SK-N-SH (cell line): ENCODE results near the gene MYOM1. TPM values are rescaled to one million over a fixed set of nuclear protein-coding genes. Genes with fewer than 3 reads are reported as not detected.

Experiments
- CTCF ChIA-PET: fragments of 300-600, 350-600 bp; formaldehyde crosslinking; extraction: SDS; loops from one replicate; lab custom pipeline; 2021; lab: Yijun Ruan, JAX
- POLR2A ChIA-PET: fragments of 350-600 bp; sonication (Branson Sonifier 250); formaldehyde crosslinking; extraction: SDS; loops from one replicate; lab custom pipeline; 2020; ENCODE audit warnings: antibody characterized with exemption, inconsistent platforms; lab: Yijun Ruan, JAX
- DNase-seq: peaks from one replicate; pipeline ENCODE4 v3.0.0; 2012
- H2AFZ ChIP-seq: fragments of 200-600 bp; sonication (generic); 2 replicates; pipeline ENCODE4 v1.8.1; 2016; ENCODE audit warnings: antibody characterized with exemption, mild to moderate bottlenecking, low read depth
- H3F3A ChIP-seq: fragments of 200-600 bp; sonication (generic); replicated peaks from 2 replicates; pipeline ENCODE3; 2016; ENCODE audit warnings: antibody characterized with exemption, mild to moderate bottlenecking; ENCODE audit not compliant: insufficient read depth
- H3K27ac ChIP-seq, 2 experiments: fragments of 200-500 bp in 1 of 2; fragments of 200-600 bp in 1 of 2; sonication (Bioruptor generic) in 1 of 2; sonication (generic), shearing (Covaris generic) in 1 of 2; 2 replicates each; pipeline versions ENCODE4 v1.5.1 to v1.6.1; 2014 to 2016; ENCODE audit warnings: low read depth in 2 of 2, inconsistent platforms in 1 of 2, low read length in 1 of 2, mild to moderate bottlenecking in 1 of 2, mixed read lengths in 1 of 2
- H3K27me3 ChIP-seq: fragments of 200-600 bp; sonication (generic), shearing (Covaris generic); 2 replicates; pipeline ENCODE4 v1.6.1; 2016; ENCODE audit warnings: mixed run types; ENCODE audit not compliant: insufficient read depth
- H3K36me3 ChIP-seq, 2 experiments: fragments of 200-500 bp in 1 of 2; fragments of 200-600 bp in 1 of 2; sonication (Bioruptor generic) in 1 of 2; sonication (generic) in 1 of 2; replicated peaks in 1 of 2; 2 replicates each; pipeline versions ENCODE3 to v1.5.1; 2014 to 2016; ENCODE audit warnings: low read length in 1 of 2, mild to moderate bottlenecking in 1 of 2; ENCODE audit not compliant: insufficient read depth in 2 of 2, control insufficient read depth in 1 of 2
- H3K4me1 ChIP-seq, 2 experiments: fragments of 200-500 bp in 1 of 2; fragments of 200-600 bp in 1 of 2; sonication (Bioruptor generic) in 1 of 2; sonication (generic), shearing (Covaris generic) in 1 of 2; 2 replicates each; pipeline versions ENCODE4 v1.5.1 to v1.6.1; 2014 to 2016; ENCODE audit warnings: low read depth in 1 of 2, low read length in 1 of 2, mixed run types in 1 of 2; ENCODE audit not compliant: insufficient read depth in 2 of 2, control insufficient read depth in 1 of 2
- H3K4me2 ChIP-seq: fragments of 200-600 bp; sonication (generic), shearing (Covaris generic); 2 replicates; pipeline ENCODE4 v1.6.1; 2017; ENCODE audit warnings: mixed run types
- H3K4me3 ChIP-seq, 2 experiments: fragments of 200-500 bp in 1 of 2; fragments of 200-600 bp in 1 of 2; sonication (Bioruptor generic) in 1 of 2; sonication (generic), shearing (Covaris generic) in 1 of 2; 2 replicates each; pipeline versions ENCODE4 v1.5.1 to v1.8.1; 2014 to 2016; ENCODE audit warnings: low read depth in 2 of 2, inconsistent platforms in 1 of 2, low read length in 1 of 2, mild to moderate bottlenecking in 1 of 2, mixed read lengths in 1 of 2, moderate library complexity in 1 of 2
- H3K79me2 ChIP-seq: fragments of 200-600 bp; sonication (generic); 2 replicates; pipeline ENCODE4 v1.8.1; 2017; ENCODE audit warnings: mild to moderate bottlenecking; ENCODE audit not compliant: insufficient read depth
- H3K9ac ChIP-seq: fragments of 200-600 bp; sonication (generic); 2 replicates; pipeline ENCODE4 v1.6.1; 2017; ENCODE audit warnings: mixed run types
- H3K9me2 ChIP-seq: fragments of 200-600 bp; sonication (generic); 2 replicates; pipeline ENCODE4 v1.6.1; 2017; ENCODE audit warnings: mixed run types
- H3K9me3 ChIP-seq: fragments of 200-600 bp; sonication (generic); 2 replicates; pipeline ENCODE4 v1.6.1; 2017; ENCODE audit warnings: mixed run types, mild to moderate bottlenecking, moderate library complexity
- H4K20me1 ChIP-seq: fragments of 200-600 bp; sonication (generic); 2 replicates; pipeline ENCODE4 v1.6.1; 2017; ENCODE audit warnings: mild to moderate bottlenecking, mixed run types; ENCODE audit not compliant: insufficient read depth
- CHD2 ChIP-seq: fragments of 150-350 bp; IDR thresholded peaks from 2 replicates; pipeline ENCODE4 v1.6.1; 2018; ENCODE audit warnings: low read length; ENCODE audit not compliant: partially characterized antibody
- EZH2phosphoT487 ChIP-seq: fragments of 200-600 bp; sonication (generic); IDR thresholded peaks from 2 replicates; pipeline ENCODE4 v1.6.1; 2017; ENCODE audit warnings: low read depth, mixed run types, mild to moderate bottlenecking, antibody characterized with exemption, moderate library complexity, borderline replicate concordance
- FOXM1 ChIP-seq: IDR thresholded peaks from 2 replicates; pipeline ENCODE4 v1.4.0; 2012; ENCODE audit warnings: low read depth, mild to moderate bottlenecking
- GABPA ChIP-seq: IDR thresholded peaks from 2 replicates; pipeline ENCODE4 v1.4.0; 2012; ENCODE audit warnings: low read depth, mild to moderate bottlenecking
- GATA2 ChIP-seq: sonication (generic); formaldehyde crosslinking; IDR thresholded peaks from 2 replicates; pipeline ENCODE4 v1.5.0; 2020; ENCODE audit warnings: mild to moderate bottlenecking, missing genetic modification reagents
- POLR2AphosphoS5 ChIP-seq: IDR thresholded peaks from 2 replicates; pipeline ENCODE4 v1.6.1; 2012; ENCODE audit warnings: low read depth, low read length
- RCOR1 ChIP-seq: fragments of 150-350 bp; IDR thresholded peaks from 2 replicates; pipeline ENCODE4 v1.6.1; 2017; ENCODE audit warnings: antibody characterized with exemption, low read length
- RFX5 ChIP-seq: IDR thresholded peaks from 2 replicates; pipeline ENCODE4 v1.6.1; 2012; ENCODE audit warnings: mild to moderate bottlenecking, improper control_type of control experiment, low read length
- RXRA ChIP-seq: IDR thresholded peaks from 2 replicates; pipeline ENCODE4 v1.4.0; 2012; ENCODE audit warnings: low read depth, mild to moderate bottlenecking, borderline replicate concordance
- YY1 ChIP-seq: IDR thresholded peaks from 2 replicates; pipeline ENCODE4 v1.4.0; 2012; ENCODE audit warnings: low read depth, mild to moderate bottlenecking
- WGBS: methylation state at CpG from one replicate; pipeline ENCODE4 v1.1.6; 2017; ENCODE audit warnings: low lambda C conversion rate; 5-methylcytosine and 5-hydroxymethylcytosine counted together
- polyA plus RNA-seq, 3 experiments: library from polyadenylated mRNA; depleted of rRNA; stranded (reverse); fragments of >200 nt; gene quantifications; 2 replicates each; pipeline ENCODE4 v1.2.3, GENCODE V29; 2012
- TF ChIP-seq, protein P1 (sequence below): IDR thresholded peaks from 2 replicates; pipeline ENCODE4 v1.6.1; 2012; ENCODE audit warnings: mild to moderate bottlenecking, low read depth, low read length, moderate library complexity
- TF ChIP-seq, protein P2 (sequence below): IDR thresholded peaks from 2 replicates; pipeline ENCODE4 v1.4.0; 2012; ENCODE audit warnings: low read depth

MYOM1 gene
- polyA plus RNA-seq, 1 of the 3 experiments (the other 2 are of a cell fraction): 0.07 TPM

DNA sequence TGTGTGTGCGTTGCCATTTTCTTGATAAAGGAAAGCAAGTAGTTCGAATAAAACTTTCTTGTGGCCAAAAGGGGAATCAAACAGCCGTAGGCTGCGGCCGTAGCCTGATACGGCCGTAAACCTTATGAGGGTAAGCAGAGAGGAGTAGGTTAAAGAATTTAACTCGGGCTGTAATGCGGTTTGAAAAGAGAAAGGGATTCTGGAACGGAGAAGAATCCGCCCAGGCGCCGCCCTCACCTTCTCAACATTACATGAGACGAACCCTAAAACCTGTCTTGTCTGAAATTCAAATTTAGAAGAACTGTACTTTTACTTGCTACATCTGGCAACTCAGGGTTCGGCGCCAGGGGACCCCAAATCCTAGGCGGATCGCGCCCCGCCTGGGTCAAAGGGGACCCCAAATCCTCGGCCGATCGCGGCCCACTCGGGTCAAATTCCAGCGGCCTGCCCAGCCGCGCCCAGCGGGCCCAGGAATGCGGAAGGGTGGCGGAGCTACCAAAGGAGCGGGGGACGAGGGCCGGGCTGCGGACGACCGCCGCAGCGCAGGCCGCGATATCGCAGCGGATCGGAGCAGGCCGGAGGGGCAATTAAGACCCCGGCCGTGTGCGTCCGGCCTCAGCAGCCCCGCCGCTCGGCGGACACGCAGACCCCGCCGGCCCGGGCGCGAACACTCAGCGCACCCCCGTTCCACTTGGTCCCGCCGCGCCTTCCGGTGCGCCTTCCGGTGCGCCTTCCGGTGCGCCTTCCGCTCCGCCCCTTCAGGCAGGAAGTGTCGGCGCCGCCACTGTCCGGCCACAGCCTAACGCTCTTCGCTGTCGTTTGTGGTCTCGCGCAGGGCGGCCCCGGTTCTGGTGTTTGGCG lies 41.8 kb upstream of the MYOM1 start, which contains the start of gene MYL12B (continued):
- TF ChIP-seq RFX5 (no peak), YY1 (no peak; the same call in 1 of the 2 replicates), FOXM1 (0 out of 2 replicates have a peak, but pooled peaks have one; percentile 15), POLR2AphosphoS5 (peak; percentile 69), RCOR1 (0 out of 2 replicates have a peak, but pooled peaks have one; percentile 9), EZH2phosphoT487 (no peak), GABPA (peak; percentile 80), CHD2 (peak; percentile 6)
- TF ChIP-seq, protein P1, sequence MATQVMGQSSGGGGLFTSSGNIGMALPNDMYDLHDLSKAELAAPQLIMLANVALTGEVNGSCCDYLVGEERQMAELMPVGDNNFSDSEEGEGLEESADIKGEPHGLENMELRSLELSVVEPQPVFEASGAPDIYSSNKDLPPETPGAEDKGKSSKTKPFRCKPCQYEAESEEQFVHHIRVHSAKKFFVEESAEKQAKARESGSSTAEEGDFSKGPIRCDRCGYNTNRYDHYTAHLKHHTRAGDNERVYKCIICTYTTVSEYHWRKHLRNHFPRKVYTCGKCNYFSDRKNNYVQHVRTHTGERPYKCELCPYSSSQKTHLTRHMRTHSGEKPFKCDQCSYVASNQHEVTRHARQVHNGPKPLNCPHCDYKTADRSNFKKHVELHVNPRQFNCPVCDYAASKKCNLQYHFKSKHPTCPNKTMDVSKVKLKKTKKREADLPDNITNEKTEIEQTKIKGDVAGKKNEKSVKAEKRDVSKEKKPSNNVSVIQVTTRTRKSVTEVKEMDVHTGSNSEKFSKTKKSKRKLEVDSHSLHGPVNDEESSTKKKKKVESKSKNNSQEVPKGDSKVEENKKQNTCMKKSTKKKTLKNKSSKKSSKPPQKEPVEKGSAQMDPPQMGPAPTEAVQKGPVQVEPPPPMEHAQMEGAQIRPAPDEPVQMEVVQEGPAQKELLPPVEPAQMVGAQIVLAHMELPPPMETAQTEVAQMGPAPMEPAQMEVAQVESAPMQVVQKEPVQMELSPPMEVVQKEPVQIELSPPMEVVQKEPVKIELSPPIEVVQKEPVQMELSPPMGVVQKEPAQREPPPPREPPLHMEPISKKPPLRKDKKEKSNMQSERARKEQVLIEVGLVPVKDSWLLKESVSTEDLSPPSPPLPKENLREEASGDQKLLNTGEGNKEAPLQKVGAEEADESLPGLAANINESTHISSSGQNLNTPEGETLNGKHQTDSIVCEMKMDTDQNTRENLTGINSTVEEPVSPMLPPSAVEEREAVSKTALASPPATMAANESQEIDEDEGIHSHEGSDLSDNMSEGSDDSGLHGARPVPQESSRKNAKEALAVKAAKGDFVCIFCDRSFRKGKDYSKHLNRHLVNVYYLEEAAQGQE: no peak

DNA sequence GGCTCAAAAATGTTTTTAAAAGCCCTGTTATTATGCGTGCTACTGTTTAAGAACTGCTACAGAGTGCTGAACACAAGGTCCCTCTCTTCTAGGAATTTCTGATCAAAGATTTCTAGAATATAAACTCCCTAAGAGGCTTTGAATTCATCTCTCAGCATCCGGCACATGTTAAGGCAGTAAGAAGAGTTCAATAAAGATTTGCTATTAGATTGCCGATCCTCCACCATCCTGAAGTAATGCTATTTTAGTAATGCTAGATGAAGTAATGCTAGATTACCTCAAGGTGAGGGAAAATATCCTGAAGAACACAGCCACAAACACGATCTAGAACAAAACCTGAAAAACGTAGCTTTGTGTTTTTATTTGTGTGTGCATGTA lies 41.2 kb upstream of the MYOM1 start:
- Histone ChIP-seq H3K9ac (peak overlapping the region; percentile 93), H3K79me2 (peaks cover 75% of the 10 kb centered on the region), H3K9me3 (no peaks in the 10 kb centered on the region), H3K9me2 (no peaks in the 10 kb centered on the region; the same call in 1 of the 2 replicates), H2AFZ (peak overlapping the region; percentile 36), H3K4me3 (peak overlapping the region; percentile 81 to 96), H3K27ac (peak overlapping the region; percentile 87 to 95), H3K36me3 (peaks cover 24 to 32% of the 10 kb centered on the region in 2 experiments)
- CTCF ChIA-PET: interaction anchor here (1.0 to 2.4 kb wide), 5 partner anchors 11 to 404 kb away, joined by 3 to 8 read pairs (median 5); partner anchors contain the start of gene MYL12A
- TF ChIP-seq POLR2AphosphoS5 (no peak), RXRA (no peak), GATA2 (CRISPR knock-in tag) (no peak)
- TF ChIP-seq, protein P2, sequence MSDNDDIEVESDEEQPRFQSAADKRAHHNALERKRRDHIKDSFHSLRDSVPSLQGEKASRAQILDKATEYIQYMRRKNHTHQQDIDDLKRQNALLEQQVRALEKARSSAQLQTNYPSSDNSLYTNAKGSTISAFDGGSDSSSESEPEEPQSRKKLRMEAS: 0 out of 2 replicates have a peak, but pooled peaks have one; percentile 32
- TF ChIP-seq, all 33 proteins: peak for 1
- Histone ChIP-seq H3K4me1 (peaks cover 17 to 19% of the 10 kb centered on the region in 2 experiments; a peak in 3 of 4 replicates), H3F3A (peaks cover 48% of the 10 kb centered on the region), H3K27me3 (no peaks in the 10 kb centered on the region), H3K4me2 (peak overlapping the region; percentile 71), H4K20me1 (peaks cover 35% of the 10 kb centered on the region)
- no peak for DNase-seq
- 31% methylated on average over 5 of the region's 5 CpGs for WGBS
- POLR2A ChIA-PET: interaction anchor here (1.1 to 1.7 kb wide), 3 partner anchors 11 to 405 kb away, joined by 3 to 4 read pairs (median 4); no protein-coding TSS in a partner anchor
